ENCODE data around the gene ZEB2. TPM values are rescaled to one million over a fixed set of nuclear protein-coding genes. Genes with fewer than 3 reads are reported as not detected.

The ZEB2 gene
- total and polyA plus RNA-seq, 4 donors, result 7.6 to 39.6 (median 22.2) TPM

DNA sequence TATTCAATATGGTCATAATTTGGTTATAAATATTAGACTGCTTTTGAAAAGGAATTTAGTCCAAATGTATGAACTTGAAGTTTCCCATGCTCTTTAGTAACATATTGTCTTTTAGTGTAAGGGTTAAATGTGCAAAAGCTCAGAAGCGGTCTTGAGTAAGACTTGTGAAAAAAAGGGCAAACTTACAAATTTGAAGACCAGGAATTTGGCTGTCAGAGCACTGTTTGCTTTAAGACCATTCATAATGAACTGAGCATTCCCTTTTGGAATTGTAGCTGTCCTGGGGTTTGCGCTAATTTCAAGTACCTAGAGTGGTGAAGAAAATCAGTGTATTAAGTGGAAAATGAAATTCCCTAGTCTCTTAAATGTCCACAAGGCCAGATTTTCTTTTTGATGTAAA lies 6.9 kb upstream of the ZEB2 start:
- peaks cover 4 to 14% (median 8%) of the 10 kb centered on the region in 4 donors for H3K4me1 ChIP-seq (ENCODE audit: control insufficient read depth in 4 of 4, insufficient read depth in 4 of 4, low read length in 3 of 4)
- no peak overlapping the region for H3K4me3 ChIP-seq (ENCODE audit: low read depth in 1 of 3, low read length in 3 of 3)
- peaks cover 0 to 6% (median 2%) of the 10 kb centered on the region in 4 donors for H3K27me3 ChIP-seq (ENCODE audit: control insufficient read depth in 4 of 4, insufficient read depth in 4 of 4, low read length in 3 of 4)
- no peak for DNase-seq (ENCODE audit: low spot score)
- no peaks in the 10 kb centered on the region for H3K36me3 ChIP-seq (ENCODE audit: control insufficient read depth in 4 of 4, insufficient read depth in 3 of 4, low read depth in 1 of 4, low read length in 3 of 4)
- no peak overlapping the region for H3K9ac ChIP-seq (ENCODE audit: low read depth in 1 of 2, low read length in 2 of 2)
- 72% methylated on average over 2 of the region's 2 CpGs for WGBS
- TF ChIP-seq FOXA2 (IDR thresholded peaks at IDR 0.05) (no peak), TAF1 (conservative IDR thresholded peaks at IDR 0.05) (no peak), SP1 (IDR thresholded peaks at IDR 0.05) (no peak), EGR1 (IDR thresholded peaks at IDR 0.05; ENCODE audit: low read depth in 2 of 2) (no peak), FOXA1 (IDR thresholded peaks at IDR 0.05) (no peak), HNF4G (IDR thresholded peaks at IDR 0.05) (no peak), HNF4A (conservative IDR thresholded peaks at IDR 0.05) (no peak)
- TF ChIP-seq, protein P1, sequence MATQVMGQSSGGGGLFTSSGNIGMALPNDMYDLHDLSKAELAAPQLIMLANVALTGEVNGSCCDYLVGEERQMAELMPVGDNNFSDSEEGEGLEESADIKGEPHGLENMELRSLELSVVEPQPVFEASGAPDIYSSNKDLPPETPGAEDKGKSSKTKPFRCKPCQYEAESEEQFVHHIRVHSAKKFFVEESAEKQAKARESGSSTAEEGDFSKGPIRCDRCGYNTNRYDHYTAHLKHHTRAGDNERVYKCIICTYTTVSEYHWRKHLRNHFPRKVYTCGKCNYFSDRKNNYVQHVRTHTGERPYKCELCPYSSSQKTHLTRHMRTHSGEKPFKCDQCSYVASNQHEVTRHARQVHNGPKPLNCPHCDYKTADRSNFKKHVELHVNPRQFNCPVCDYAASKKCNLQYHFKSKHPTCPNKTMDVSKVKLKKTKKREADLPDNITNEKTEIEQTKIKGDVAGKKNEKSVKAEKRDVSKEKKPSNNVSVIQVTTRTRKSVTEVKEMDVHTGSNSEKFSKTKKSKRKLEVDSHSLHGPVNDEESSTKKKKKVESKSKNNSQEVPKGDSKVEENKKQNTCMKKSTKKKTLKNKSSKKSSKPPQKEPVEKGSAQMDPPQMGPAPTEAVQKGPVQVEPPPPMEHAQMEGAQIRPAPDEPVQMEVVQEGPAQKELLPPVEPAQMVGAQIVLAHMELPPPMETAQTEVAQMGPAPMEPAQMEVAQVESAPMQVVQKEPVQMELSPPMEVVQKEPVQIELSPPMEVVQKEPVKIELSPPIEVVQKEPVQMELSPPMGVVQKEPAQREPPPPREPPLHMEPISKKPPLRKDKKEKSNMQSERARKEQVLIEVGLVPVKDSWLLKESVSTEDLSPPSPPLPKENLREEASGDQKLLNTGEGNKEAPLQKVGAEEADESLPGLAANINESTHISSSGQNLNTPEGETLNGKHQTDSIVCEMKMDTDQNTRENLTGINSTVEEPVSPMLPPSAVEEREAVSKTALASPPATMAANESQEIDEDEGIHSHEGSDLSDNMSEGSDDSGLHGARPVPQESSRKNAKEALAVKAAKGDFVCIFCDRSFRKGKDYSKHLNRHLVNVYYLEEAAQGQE (IDR thresholded peaks at IDR 0.05), result no peak
- TF ChIP-seq, protein P2, sequence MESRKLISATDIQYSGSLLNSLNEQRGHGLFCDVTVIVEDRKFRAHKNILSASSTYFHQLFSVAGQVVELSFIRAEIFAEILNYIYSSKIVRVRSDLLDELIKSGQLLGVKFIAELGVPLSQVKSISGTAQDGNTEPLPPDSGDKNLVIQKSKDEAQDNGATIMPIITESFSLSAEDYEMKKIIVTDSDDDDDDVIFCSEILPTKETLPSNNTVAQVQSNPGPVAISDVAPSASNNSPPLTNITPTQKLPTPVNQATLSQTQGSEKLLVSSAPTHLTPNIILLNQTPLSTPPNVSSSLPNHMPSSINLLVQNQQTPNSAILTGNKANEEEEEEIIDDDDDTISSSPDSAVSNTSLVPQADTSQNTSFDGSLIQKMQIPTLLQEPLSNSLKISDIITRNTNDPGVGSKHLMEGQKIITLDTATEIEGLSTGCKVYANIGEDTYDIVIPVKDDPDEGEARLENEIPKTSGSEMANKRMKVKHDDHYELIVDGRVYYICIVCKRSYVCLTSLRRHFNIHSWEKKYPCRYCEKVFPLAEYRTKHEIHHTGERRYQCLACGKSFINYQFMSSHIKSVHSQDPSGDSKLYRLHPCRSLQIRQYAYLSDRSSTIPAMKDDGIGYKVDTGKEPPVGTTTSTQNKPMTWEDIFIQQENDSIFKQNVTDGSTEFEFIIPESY (IDR thresholded peaks at IDR 0.05), result no peak
- TF ChIP-seq, protein P3, sequence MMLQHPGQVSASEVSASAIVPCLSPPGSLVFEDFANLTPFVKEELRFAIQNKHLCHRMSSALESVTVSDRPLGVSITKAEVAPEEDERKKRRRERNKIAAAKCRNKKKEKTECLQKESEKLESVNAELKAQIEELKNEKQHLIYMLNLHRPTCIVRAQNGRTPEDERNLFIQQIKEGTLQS (IDR thresholded peaks at IDR 0.05), result no peak
- no peaks in the 10 kb centered on the region for H3K9me3 ChIP-seq (ENCODE audit: control insufficient read depth in 4 of 4, low read length in 3 of 4)
- no peak overlapping the region for H3K27ac ChIP-seq (ENCODE audit: low read depth in 1 of 2, low read length in 2 of 2)

DNA sequence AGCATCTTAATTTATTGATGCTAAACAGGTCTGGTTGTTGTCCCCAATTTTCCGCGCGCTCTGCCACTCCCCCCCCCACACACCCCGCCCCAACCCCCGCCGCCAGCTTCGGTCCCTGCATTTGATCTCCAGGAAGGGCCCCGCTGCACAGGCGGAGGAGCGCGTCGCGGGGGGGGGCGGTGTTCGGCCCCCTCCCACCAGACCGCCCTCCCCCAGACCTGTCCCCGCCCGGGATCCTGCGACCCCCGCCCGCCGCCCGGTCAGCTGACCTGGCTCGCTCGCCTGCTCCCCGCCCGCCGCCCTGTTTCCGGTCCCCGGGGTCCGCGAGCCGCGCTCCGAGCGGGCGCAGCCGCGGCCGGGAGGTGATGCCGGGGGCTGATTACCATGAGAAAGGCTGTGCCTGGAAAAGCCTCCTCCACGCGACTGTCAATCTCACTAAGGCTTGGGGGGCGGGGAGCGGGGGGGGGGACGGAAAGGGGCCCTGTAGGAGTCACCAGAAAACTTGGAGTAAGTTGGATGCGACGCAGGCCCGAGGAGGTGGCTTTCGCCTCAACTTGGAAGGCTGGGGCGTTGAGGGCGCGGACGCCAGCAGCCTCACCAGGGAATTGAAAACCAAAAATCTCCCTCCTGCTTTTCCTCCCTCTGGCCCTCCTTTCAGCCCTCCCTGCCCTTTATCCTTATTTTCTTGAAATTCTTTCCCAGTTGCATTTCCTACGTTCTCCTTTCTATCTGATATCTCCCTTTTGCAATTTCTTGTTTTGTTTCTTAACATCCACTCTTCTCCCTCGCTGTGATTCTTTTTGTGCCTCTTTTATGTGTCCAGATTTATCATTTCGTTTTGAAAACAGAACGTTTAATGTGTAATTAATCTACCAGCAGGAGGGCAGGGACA lies 4.4 kb upstream of the ZEB2 start:
- TF ChIP-seq EGR1 (IDR thresholded peaks at IDR 0.05; ENCODE audit: low read depth in 2 of 2) (no peak), RAD21 (IDR thresholded peaks at IDR 0.05) (peak in 1 of 2 donors; percentile 10)
- TF ChIP-seq, protein P4, sequence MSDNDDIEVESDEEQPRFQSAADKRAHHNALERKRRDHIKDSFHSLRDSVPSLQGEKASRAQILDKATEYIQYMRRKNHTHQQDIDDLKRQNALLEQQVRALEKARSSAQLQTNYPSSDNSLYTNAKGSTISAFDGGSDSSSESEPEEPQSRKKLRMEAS (IDR thresholded peaks at IDR 0.05), result no peak
- H3K27me3 ChIP-seq (ENCODE audit: control insufficient read depth in 4 of 4, insufficient read depth in 4 of 4, low read length in 3 of 4), result peaks cover 0 to 5% (median 2%) of the 10 kb centered on the region in 4 donors
- H3K4me3 ChIP-seq (ENCODE audit: low read depth in 1 of 3, low read length in 3 of 3), result peak overlapping the region in 1 of 3 donors; percentile 55
- no peaks in the 10 kb centered on the region for H3K36me3 ChIP-seq (ENCODE audit: control insufficient read depth in 4 of 4, insufficient read depth in 3 of 4, low read depth in 1 of 4, low read length in 3 of 4)
- no peak for DNase-seq (ENCODE audit: low spot score)
- peak overlapping the region; percentile 64 to 78 for H3K27ac ChIP-seq (ENCODE audit: low read depth in 1 of 2, low read length in 2 of 2)
- 6% methylated on average over 58 of the region's 58 CpGs for WGBS
- no peaks in the 10 kb centered on the region for H3K9me3 ChIP-seq (ENCODE audit: control insufficient read depth in 4 of 4, low read length in 3 of 4)
- peak overlapping the region in 1 of 2 donors; percentile 25 for H3K9ac ChIP-seq (ENCODE audit: low read depth in 1 of 2, low read length in 2 of 2)
- peaks cover 4 to 14% (median 8%) of the 10 kb centered on the region in 4 donors for H3K4me1 ChIP-seq (ENCODE audit: control insufficient read depth in 4 of 4, insufficient read depth in 4 of 4, low read length in 3 of 4)
